K562 (cell line): ENCODE measurements around the gene OPCML. TPM values are rescaled to one million over a fixed set of nuclear protein-coding genes. Genes with fewer than 3 reads are reported as not detected.

Source experiments
- ARID4B ChIP-seq: sonication (generic); formaldehyde crosslinking; IDR thresholded peaks from 2 replicates; pipeline ENCODE4 v1.8.0; 2022; ENCODE audit warnings: mild to moderate bottlenecking, missing genetic modification reagents
- BHLHE40 ChIP-seq: IDR thresholded peaks from 2 replicates; pipeline ENCODE4 v1.6.1; 2011; ENCODE audit warnings: low read length, improper control_type of control experiment
- MLX ChIP-seq, 2 experiments: fragments of 450-650 bp in 1 of 2; sonication (generic) in 1 of 2; formaldehyde crosslinking; conservative IDR thresholded peaks; 2 replicates each; pipeline versions ENCODE4 v1.4.0 to v1.8.1; 2020 to 2022; ENCODE audit warnings: mild to moderate bottlenecking in 1 of 2, missing genetic modification reagents in 1 of 2
- PHF8 ChIP-seq: fragments of 200-600 bp; sonication (generic); IDR thresholded peaks from 2 replicates; pipeline ENCODE4 v1.6.1; 2012; ENCODE audit warnings: mixed run types, mild to moderate bottlenecking, inconsistent platforms, low read length, moderate library complexity, borderline replicate concordance
- SMARCB1 ChIP-seq: IDR thresholded peaks from 2 replicates; pipeline ENCODE4 v1.6.1; 2011; ENCODE audit warnings: improper control_type of control experiment, low read depth; ENCODE audit not compliant: insufficient read length
- SRSF1 ChIP-seq: fragments of 200-400 bp; formaldehyde crosslinking; IDR thresholded peaks from 2 replicates; pipeline ENCODE4 v1.6.1; 2017; ENCODE audit warnings: mild to moderate bottlenecking, low read depth, low read length, moderate library complexity
- TARDBP ChIP-seq: fragments of 450-650 bp; IDR thresholded peaks from 2 replicates; pipeline ENCODE4 v1.6.1; 2016
- ZBTB40 ChIP-seq, 2 experiments: fragments of 450-650 bp in 1 of 2; sonication (generic) in 1 of 2; formaldehyde crosslinking in 1 of 2; IDR thresholded peaks; 2 replicates each; pipeline versions ENCODE4 v1.7.1 to v1.9.0; 2016 to 2022; ENCODE audit warnings: inconsistent platforms in 1 of 2, mild to moderate bottlenecking in 1 of 2, missing genetic modification reagents in 1 of 2
- ZFP91 ChIP-seq: sonication (generic); formaldehyde crosslinking; IDR thresholded peaks from 2 replicates; pipeline ENCODE4 v1.8.0; 2022; ENCODE audit warnings: mild to moderate bottlenecking, missing genetic modification reagents
- ZNF444 ChIP-seq: fragments of 250-450 bp; sonication (Bioruptor Pico); IDR thresholded peaks from 2 replicates; pipeline ENCODE4 v1.4.0; 2020; ENCODE audit warnings: mild to moderate bottlenecking, moderate library complexity
- ZNF644 ChIP-seq: fragments of 200-800 bp; sonication (Bioruptor generic); IDR thresholded peaks from 2 replicates; pipeline ENCODE4 v1.6.1; 2016; ENCODE audit warnings: low read depth, missing genetic modification characterization, missing compliant biosample characterization
- polyA plus RNA-seq, 8 experiments: library from polyadenylated mRNA; depleted of rRNA in 4 of 8; stranded (reverse) in 5 of 8; unstranded in 3 of 8; fragments of >200 nt; fragmentation: Nextera tagmentation in 2 of 8; fragmentation: Illumina TruSeq in 1 of 8; extraction: Ambion mirVana in 2 of 8; extraction: Trizol in 1 of 8; gene quantifications; 2 replicates each; pipeline versions ENCODE4 v1.2.1 to v1.2.3, GENCODE V29; 2011 to 2014; ENCODE audit warnings: inconsistent platforms in 1 of 8, missing spikeins in 1 of 8
- total RNA-seq, 7 experiments: library from RNA; depleted of rRNA in 6 of 7; stranded (reverse); fragments of >200 nt in 6 of 7; fragmentation: Illumina TruSeq in 2 of 7; extraction: Trizol in 2 of 7; gene quantifications; 2 replicates each; pipeline versions ENCODE4 v1.2.1 to v1.2.3, GENCODE V29; 2011 to 2021; ENCODE audit warnings: low replicate concordance in 1 of 7

Gene OPCML
- total and polyA plus RNA-seq, 9 of the 15 experiments (the other 6 are each of a cell fraction or from before 2014, with no cell fraction given), result not detected

GRCh38 chr11:132704781-132705375 lies 827.4 kb downstream of the OPCML start (continued):
- TF ChIP-seq ARID4B (CRISPR knock-in tag) (no peak), PHF8 (no peak), BHLHE40 (no peak), ZBTB40 (IDR thresholded peaks at IDR 0.05) (no peak), ZBTB40 (CRISPR knock-in tag; IDR thresholded peaks at IDR 0.05) (no peak), ZFP91 (CRISPR knock-in tag) (no peak), ZNF644 (no peak), TARDBP (no peak), SRSF1 (no peak), MLX (CRISPR knock-in tag; conservative IDR thresholded peaks at IDR 0.05) (no peak), SMARCB1 (no peak), ZNF444 (no peak)
